HepG2 (cell line): Measurements from ENCODE around the gene KCNJ5.

ENCODE experiments used
- BCL6 ChIP-seq: IDR thresholded peaks from 2 replicates; pipeline ENCODE4 v1.6.1; 2016; ENCODE audit warnings: missing genetic modification reagents, missing compliant biosample characterization
- BHLHE40 ChIP-seq: IDR thresholded peaks from 2 replicates; pipeline ENCODE4 v1.6.1; 2011; ENCODE audit warnings: low read length, improper control_type of control experiment
- CBX1 ChIP-seq: IDR thresholded peaks from one replicate; pipeline ENCODE4 v1.6.1; 2016; ENCODE audit warnings: antibody characterized with exemption, low read depth
- PHF21A ChIP-seq: sonication (generic); formaldehyde crosslinking; IDR thresholded peaks from 2 replicates; pipeline ENCODE4 v1.5.0; 2020; ENCODE audit warnings: mild to moderate bottlenecking, missing genetic modification reagents
- SRF ChIP-seq: IDR thresholded peaks from 2 replicates; pipeline ENCODE4 v1.6.1; 2011; ENCODE audit warnings: mild to moderate bottlenecking, low read depth, low read length, moderate library complexity
- TP53 ChIP-seq: sonication (generic); formaldehyde crosslinking; conservative IDR thresholded peaks from 2 replicates; pipeline ENCODE4 v1.4.0; 2020; ENCODE audit warnings: missing genetic modification reagents
- ZFX ChIP-seq: sonication (generic); formaldehyde crosslinking; IDR thresholded peaks from 2 replicates; pipeline ENCODE4 v1.4.0; 2020; ENCODE audit warnings: mild to moderate bottlenecking, low read depth, missing genetic modification reagents, moderate library complexity
- ZKSCAN8 ChIP-seq: IDR thresholded peaks from 2 replicates; pipeline ENCODE4 v1.6.1; 2016; ENCODE audit warnings: borderline replicate concordance, missing genetic modification reagents, missing compliant biosample characterization
- ZNF263 ChIP-seq: sonication (generic); formaldehyde crosslinking; IDR thresholded peaks from 2 replicates; pipeline ENCODE4 v1.4.0; 2020; ENCODE audit warnings: missing genetic modification reagents
- TF ChIP-seq, protein P1 (sequence below): sonication (generic); formaldehyde crosslinking; IDR thresholded peaks from 2 replicates; pipeline ENCODE4 v1.4.0; 2020; ENCODE audit warnings: missing genetic modification reagents
- TF ChIP-seq, protein P2 (sequence below): sonication (generic); formaldehyde crosslinking; IDR thresholded peaks from 2 replicates; pipeline ENCODE4 v1.4.0; 2020; ENCODE audit warnings: missing genetic modification reagents
- TF ChIP-seq, protein P3 (sequence below): sonication (generic); formaldehyde crosslinking; IDR thresholded peaks from 2 replicates; pipeline ENCODE4 v1.5.0; 2020; ENCODE audit warnings: mild to moderate bottlenecking, missing genetic modification reagents, moderate library complexity
- TF ChIP-seq, protein P4 (sequence below): IDR thresholded peaks from 2 replicates; pipeline ENCODE4 v1.6.1; 2012; ENCODE audit warnings: inconsistent platforms
- TF ChIP-seq, protein P5 (sequence below): sonication (generic); formaldehyde crosslinking; conservative IDR thresholded peaks from 2 replicates; pipeline ENCODE4 v1.4.0; 2020; ENCODE audit warnings: missing genetic modification reagents

DNA sequence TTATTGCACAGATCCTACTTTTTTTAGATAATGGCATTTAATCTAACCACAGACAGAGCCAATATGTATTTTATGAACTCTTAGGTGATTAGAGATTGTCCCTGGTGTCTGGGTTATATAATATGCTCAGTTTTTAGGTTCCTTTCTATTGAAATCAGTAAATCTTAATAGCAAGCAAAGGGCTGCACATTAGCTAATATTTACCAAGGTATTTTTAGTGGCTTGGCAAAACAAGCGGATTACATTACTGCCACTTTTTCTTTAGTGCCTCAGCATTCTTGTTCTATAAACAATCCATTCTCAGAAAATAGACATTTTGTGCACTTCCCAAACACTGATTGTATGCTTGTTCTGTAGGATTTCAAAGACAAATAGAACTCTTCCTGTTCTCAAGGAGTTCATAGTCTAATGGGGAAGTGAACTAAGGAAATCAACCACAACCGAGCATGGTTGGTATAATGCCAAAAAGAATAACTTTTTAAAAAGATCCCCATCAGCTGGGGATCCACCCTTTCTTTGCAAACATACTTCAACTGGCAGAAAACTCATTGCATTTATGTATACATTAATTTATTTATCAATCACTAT, 47.9 kb upstream of the KCNJ5 start:
- TF ChIP-seq, protein P1, sequence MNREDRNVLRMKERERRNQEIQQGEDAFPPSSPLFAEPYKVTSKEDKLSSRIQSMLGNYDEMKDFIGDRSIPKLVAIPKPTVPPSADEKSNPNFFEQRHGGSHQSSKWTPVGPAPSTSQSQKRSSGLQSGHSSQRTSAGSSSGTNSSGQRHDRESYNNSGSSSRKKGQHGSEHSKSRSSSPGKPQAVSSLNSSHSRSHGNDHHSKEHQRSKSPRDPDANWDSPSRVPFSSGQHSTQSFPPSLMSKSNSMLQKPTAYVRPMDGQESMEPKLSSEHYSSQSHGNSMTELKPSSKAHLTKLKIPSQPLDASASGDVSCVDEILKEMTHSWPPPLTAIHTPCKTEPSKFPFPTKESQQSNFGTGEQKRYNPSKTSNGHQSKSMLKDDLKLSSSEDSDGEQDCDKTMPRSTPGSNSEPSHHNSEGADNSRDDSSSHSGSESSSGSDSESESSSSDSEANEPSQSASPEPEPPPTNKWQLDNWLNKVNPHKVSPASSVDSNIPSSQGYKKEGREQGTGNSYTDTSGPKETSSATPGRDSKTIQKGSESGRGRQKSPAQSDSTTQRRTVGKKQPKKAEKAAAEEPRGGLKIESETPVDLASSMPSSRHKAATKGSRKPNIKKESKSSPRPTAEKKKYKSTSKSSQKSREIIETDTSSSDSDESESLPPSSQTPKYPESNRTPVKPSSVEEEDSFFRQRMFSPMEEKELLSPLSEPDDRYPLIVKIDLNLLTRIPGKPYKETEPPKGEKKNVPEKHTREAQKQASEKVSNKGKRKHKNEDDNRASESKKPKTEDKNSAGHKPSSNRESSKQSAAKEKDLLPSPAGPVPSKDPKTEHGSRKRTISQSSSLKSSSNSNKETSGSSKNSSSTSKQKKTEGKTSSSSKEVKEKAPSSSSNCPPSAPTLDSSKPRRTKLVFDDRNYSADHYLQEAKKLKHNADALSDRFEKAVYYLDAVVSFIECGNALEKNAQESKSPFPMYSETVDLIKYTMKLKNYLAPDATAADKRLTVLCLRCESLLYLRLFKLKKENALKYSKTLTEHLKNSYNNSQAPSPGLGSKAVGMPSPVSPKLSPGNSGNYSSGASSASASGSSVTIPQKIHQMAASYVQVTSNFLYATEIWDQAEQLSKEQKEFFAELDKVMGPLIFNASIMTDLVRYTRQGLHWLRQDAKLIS (CRISPR knock-in tag), result no peak
- TF ChIP-seq ZKSCAN8 (CRISPR knock-in tag) (no peak), PHF21A (CRISPR knock-in tag) (no peak), BHLHE40 (no peak), TP53 (no peak), CBX1 (no peak), ZNF263 (CRISPR knock-in tag) (no peak), ZFX (CRISPR knock-in tag) (no peak), SRF (no peak), BCL6 (no peak)
- TF ChIP-seq, protein P2, sequence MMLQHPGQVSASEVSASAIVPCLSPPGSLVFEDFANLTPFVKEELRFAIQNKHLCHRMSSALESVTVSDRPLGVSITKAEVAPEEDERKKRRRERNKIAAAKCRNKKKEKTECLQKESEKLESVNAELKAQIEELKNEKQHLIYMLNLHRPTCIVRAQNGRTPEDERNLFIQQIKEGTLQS, result no peak
- TF ChIP-seq, protein P3, sequence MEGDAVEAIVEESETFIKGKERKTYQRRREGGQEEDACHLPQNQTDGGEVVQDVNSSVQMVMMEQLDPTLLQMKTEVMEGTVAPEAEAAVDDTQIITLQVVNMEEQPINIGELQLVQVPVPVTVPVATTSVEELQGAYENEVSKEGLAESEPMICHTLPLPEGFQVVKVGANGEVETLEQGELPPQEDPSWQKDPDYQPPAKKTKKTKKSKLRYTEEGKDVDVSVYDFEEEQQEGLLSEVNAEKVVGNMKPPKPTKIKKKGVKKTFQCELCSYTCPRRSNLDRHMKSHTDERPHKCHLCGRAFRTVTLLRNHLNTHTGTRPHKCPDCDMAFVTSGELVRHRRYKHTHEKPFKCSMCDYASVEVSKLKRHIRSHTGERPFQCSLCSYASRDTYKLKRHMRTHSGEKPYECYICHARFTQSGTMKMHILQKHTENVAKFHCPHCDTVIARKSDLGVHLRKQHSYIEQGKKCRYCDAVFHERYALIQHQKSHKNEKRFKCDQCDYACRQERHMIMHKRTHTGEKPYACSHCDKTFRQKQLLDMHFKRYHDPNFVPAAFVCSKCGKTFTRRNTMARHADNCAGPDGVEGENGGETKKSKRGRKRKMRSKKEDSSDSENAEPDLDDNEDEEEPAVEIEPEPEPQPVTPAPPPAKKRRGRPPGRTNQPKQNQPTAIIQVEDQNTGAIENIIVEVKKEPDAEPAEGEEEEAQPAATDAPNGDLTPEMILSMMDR (CRISPR knock-in tag), result no peak
- TF ChIP-seq, protein P4, sequence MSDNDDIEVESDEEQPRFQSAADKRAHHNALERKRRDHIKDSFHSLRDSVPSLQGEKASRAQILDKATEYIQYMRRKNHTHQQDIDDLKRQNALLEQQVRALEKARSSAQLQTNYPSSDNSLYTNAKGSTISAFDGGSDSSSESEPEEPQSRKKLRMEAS, result no peak
- TF ChIP-seq, protein P5, sequence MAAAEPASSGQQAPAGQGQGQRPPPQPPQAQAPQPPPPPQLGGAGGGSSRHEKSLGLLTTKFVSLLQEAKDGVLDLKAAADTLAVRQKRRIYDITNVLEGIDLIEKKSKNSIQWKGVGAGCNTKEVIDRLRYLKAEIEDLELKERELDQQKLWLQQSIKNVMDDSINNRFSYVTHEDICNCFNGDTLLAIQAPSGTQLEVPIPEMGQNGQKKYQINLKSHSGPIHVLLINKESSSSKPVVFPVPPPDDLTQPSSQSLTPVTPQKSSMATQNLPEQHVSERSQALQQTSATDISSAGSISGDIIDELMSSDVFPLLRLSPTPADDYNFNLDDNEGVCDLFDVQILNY (CRISPR knock-in tag), result no peak
